OCI-LY7 (cell line): ENCODE measurements around the gene RNF130. TPM values are rescaled to one million over a fixed set of nuclear protein-coding genes. Genes with fewer than 3 reads are reported as not detected.

Experiments used
- BruUV-seq: library from RNA; stranded (reverse); fragments of 400-500 nt; replicated peaks from 2 replicates; lab custom pipeline; 2021; lab: Mats Ljungman, UMichigan
- CTCF ChIA-PET: fragments of 300-600 bp; sonication (Branson Sonifier 250); formaldehyde crosslinking; loops from one replicate; lab custom pipeline; 2022; ENCODE audit warnings: antibody characterized with exemption; ENCODE audit not compliant: unreplicated experiment; lab: Charles Lee
- POLR2A ChIA-PET: fragments of 300-600 bp; sonication (Branson Sonifier 250); formaldehyde crosslinking; loops from one replicate; lab custom pipeline; 2022; ENCODE audit warnings: antibody characterized with exemption; lab: Charles Lee
- DNase-seq: peaks from one replicate; pipeline ENCODE4 v3.0.0-alpha.2; 2015; ENCODE audit warnings: low spot score
- H2AFZ ChIP-seq: fragments of 200-600 bp; sonication (generic), shearing (Covaris generic); 2 replicates; pipeline ENCODE4 v1.6.1; 2014; ENCODE audit warnings: mild to moderate bottlenecking, antibody characterized with exemption, low read length, moderate library complexity
- H3K27ac ChIP-seq: fragments of 200-600 bp; sonication (generic); 2 replicates; pipeline ENCODE4 v1.5.1; 2014; ENCODE audit warnings: mixed run types, low read depth, mild to moderate bottlenecking, moderate library complexity, low read length, inconsistent platforms; ENCODE audit not compliant: poor library complexity, severe bottlenecking
- H3K36me3 ChIP-seq: fragments of 200-600 bp; sonication (generic); 2 replicates; pipeline ENCODE4 v1.6.1; 2014; ENCODE audit warnings: mild to moderate bottlenecking, antibody characterized with exemption, low read length, moderate library complexity, mixed read lengths; ENCODE audit not compliant: insufficient read depth
- H3K4me1 ChIP-seq: fragments of 200-600 bp; sonication (generic); 2 replicates; pipeline ENCODE4 v1.5.1; 2014; ENCODE audit warnings: mild to moderate bottlenecking, low read length; ENCODE audit not compliant: insufficient read depth, poor library complexity, severe bottlenecking
- H3K4me2 ChIP-seq: fragments of 200-600 bp; sonication (generic); 2 replicates; pipeline ENCODE4 v1.6.1; 2014; ENCODE audit warnings: mild to moderate bottlenecking, low read length
- H3K4me3 ChIP-seq: fragments of 200-600 bp; sonication (generic); 2 replicates; pipeline ENCODE4 v1.5.1; 2014; ENCODE audit warnings: mild to moderate bottlenecking, low read depth, low read length; ENCODE audit not compliant: poor library complexity, severe bottlenecking
- H3K79me2 ChIP-seq: fragments of 200-600 bp; sonication (generic); 2 replicates; pipeline ENCODE4 v1.6.1; 2016; ENCODE audit warnings: low read depth, mild to moderate bottlenecking, low read length, moderate library complexity, mixed read lengths; ENCODE audit not compliant: insufficient read depth
- H3K9me2 ChIP-seq: fragments of 200-600 bp; sonication (generic); 2 replicates; pipeline ENCODE4 v1.6.1; 2016; ENCODE audit warnings: mild to moderate bottlenecking, low read length, mixed read lengths; ENCODE audit not compliant: insufficient read depth
- H3K9me3 ChIP-seq: fragments of 200-600 bp; sonication (generic); 2 replicates; pipeline ENCODE4 v1.6.1; 2014; ENCODE audit warnings: mild to moderate bottlenecking, mixed run types, low read length, mixed read lengths
- H4K20me1 ChIP-seq: fragments of 200-600 bp; sonication (generic); 2 replicates; pipeline ENCODE4 v1.6.1; 2014; ENCODE audit warnings: mild to moderate bottlenecking, antibody characterized with exemption, low read length, moderate library complexity, mixed read lengths; ENCODE audit not compliant: insufficient read depth
- EZH2phosphoT487 ChIP-seq: fragments of 200-600 bp; sonication (generic); IDR thresholded peaks from 2 replicates; pipeline ENCODE4 v1.6.1; 2018; ENCODE audit warnings: low read depth, borderline replicate concordance, mild to moderate bottlenecking, mixed run types, antibody characterized with exemption, low read length, moderate library complexity, mixed read lengths
- intact Hi-C: fragments of 100-400 bp; cut with micrococcal nuclease; formaldehyde crosslinking; loops from one replicate; pipeline ENCODE4 v1.10.0; 2022; ENCODE audit not compliant: unreplicated experiment
- total RNA-seq, 2 experiments: library from RNA; depleted of rRNA in 1 of 2; stranded (reverse); fragments of >200 nt in 1 of 2; shearing (Covaris generic) in 1 of 2; gene quantifications; 2 replicates each; pipeline ENCODE4 v1.2.3, GENCODE V29; 2014 to 2022
- TF ChIP-seq, protein P1 (sequence below): fragments of 200-600 bp; sonication (generic); conservative IDR thresholded peaks from 2 replicates; pipeline ENCODE4 v1.5.1; 2014; ENCODE audit warnings: mild to moderate bottlenecking, antibody characterized with exemption, low read length, moderate library complexity, mixed read lengths

Gene RNF130
- total RNA-seq, 2 experiments from 2014 or later: 0.16 TPM; not detected in 1

DNA sequence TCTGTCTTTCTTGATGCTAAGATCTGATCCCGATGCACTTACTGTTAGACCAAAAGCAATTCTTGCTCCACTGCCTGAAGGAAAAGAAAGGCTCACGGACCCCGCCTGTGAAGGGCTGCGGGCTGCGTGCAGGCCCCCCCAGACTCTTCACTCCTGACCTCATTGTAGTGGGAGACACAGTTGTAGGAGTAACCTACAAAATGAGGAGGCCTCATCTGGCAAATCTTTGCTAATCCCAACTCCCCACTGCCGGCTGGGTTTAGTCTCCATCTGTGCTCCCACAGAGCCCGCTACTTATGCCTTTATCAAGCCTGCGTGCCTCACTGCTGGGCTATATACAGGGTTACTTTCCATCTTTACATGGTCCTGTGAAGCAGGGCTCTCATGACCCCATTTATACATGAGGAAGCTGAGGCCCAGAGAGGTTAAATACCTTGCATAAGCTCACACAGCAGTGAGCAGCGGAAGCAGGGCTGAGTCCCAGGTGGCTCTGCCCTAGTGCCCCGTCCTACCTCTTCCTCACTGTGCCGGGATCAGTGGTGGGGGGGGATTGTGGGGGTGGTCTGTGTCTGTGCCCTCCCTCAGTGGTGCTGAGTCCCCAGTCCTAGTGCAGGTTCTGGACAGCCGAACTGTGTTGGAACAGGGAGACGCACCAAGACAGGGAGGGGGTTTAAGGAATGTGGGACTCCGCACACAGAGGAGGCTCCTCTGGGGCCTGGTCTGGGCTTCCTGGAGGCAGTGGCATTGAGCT lies 43.9 kb upstream of the RNF130 start:
- CTCF ChIA-PET: interaction anchor here (0.6 kb wide), 1 partner anchor 526 kb away, joined by 3 read pairs; no protein-coding TSS in a partner anchor

DNA sequence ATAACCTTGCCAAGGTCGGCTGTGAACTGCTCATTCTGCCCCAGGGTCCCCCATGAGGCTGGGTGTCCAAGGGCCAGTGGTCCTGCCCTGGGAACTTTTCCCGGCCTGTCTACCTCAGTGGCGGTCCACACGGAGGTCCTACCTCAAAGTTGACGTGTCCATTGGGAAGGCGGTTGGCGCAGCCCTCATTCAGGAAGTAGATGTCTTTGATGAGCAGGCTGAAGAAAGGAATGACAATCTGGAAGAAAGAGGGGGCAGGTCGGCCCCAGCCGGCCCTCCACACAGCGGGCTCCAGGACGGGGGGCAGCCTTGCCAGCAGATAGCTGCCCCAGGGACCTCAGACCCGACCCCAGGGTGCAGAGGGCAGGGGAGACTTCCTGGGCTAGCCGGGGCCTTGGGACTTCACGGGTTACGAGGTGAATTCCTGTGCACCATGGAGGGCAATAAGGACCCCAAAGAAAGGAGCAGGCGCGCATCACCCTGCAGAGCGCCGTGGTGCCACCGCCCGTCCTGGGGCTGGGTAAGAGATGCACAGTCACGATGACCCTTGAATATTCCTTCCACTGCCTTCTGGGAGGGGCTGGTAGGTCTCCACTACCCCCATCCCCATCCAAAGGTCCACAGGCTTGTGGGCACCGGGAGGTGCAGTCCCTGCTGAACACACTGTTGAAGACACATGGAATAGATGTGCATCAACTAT lies 42.9 kb upstream of the RNF130 start:
- ChIA-PET POLR2A (no interaction called here), CTCF (interaction anchor here (0.6 kb wide), 1 partner anchor 527 kb away, joined by 3 read pairs; no protein-coding TSS in a partner anchor)
- H3K36me3 ChIP-seq: no peaks in the 10 kb centered on the region
- TF ChIP-seq EZH2phosphoT487: no peak
- TF ChIP-seq, protein P1, sequence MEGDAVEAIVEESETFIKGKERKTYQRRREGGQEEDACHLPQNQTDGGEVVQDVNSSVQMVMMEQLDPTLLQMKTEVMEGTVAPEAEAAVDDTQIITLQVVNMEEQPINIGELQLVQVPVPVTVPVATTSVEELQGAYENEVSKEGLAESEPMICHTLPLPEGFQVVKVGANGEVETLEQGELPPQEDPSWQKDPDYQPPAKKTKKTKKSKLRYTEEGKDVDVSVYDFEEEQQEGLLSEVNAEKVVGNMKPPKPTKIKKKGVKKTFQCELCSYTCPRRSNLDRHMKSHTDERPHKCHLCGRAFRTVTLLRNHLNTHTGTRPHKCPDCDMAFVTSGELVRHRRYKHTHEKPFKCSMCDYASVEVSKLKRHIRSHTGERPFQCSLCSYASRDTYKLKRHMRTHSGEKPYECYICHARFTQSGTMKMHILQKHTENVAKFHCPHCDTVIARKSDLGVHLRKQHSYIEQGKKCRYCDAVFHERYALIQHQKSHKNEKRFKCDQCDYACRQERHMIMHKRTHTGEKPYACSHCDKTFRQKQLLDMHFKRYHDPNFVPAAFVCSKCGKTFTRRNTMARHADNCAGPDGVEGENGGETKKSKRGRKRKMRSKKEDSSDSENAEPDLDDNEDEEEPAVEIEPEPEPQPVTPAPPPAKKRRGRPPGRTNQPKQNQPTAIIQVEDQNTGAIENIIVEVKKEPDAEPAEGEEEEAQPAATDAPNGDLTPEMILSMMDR: no peak
- no peak for DNase-seq
- H3K9me2 ChIP-seq: no peaks in the 10 kb centered on the region
- H3K9me3 ChIP-seq: no peaks in the 10 kb centered on the region
- no peaks in the 10 kb centered on the region for H4K20me1 ChIP-seq
- intact Hi-C loops: no loop called here
- H3K4me1 ChIP-seq: no peaks in the 10 kb centered on the region
- no peak overlapping the region for H3K4me3 ChIP-seq
- no peak overlapping the region for H3K27ac ChIP-seq
- H2AFZ ChIP-seq: no peak overlapping the region
- H3K79me2 ChIP-seq: no peaks in the 10 kb centered on the region
- no peak overlapping the region for H3K4me2 ChIP-seq
- no TSS peak for BruUV-seq

More for the DNA sequence above, 43.9 kb upstream of the RNF130 start:
- H3K79me2 ChIP-seq: no peaks in the 10 kb centered on the region
- no peak overlapping the region for H2AFZ ChIP-seq
- H3K4me1 ChIP-seq: no peaks in the 10 kb centered on the region
- intact Hi-C loops: no loop called here
- no TSS peak for BruUV-seq
- no peaks in the 10 kb centered on the region for H3K9me3 ChIP-seq
- H4K20me1 ChIP-seq: no peaks in the 10 kb centered on the region
- H3K27ac ChIP-seq: no peak overlapping the region
- POLR2A ChIA-PET: no interaction called here
- H3K36me3 ChIP-seq: no peaks in the 10 kb centered on the region
- no peak overlapping the region for H3K4me2 ChIP-seq
- TF ChIP-seq, protein P1: no peak
- TF ChIP-seq EZH2phosphoT487: no peak
- H3K9me2 ChIP-seq: no peaks in the 10 kb centered on the region
- no peak overlapping the region for H3K4me3 ChIP-seq
- DNase-seq: no peak
